ENCODE measurements around the gene DBX1. TPM values are rescaled to one million over a fixed set of nuclear protein-coding genes. Genes with fewer than 3 reads are reported as not detected.

The DBX1 gene
- total RNA-seq, 3 donors from 2014 or later (not counting 1 experiment from before 2014, with no cell fraction given): not detected

GRCh38 chr11:20161230-20161918 lies 1.1 kb upstream of the DBX1 start:
- peaks cover 2% of the 10 kb centered on the region for H3K9me3 ChIP-seq (ENCODE audit: control insufficient read depth, insufficient read depth, low read length)

DNA sequence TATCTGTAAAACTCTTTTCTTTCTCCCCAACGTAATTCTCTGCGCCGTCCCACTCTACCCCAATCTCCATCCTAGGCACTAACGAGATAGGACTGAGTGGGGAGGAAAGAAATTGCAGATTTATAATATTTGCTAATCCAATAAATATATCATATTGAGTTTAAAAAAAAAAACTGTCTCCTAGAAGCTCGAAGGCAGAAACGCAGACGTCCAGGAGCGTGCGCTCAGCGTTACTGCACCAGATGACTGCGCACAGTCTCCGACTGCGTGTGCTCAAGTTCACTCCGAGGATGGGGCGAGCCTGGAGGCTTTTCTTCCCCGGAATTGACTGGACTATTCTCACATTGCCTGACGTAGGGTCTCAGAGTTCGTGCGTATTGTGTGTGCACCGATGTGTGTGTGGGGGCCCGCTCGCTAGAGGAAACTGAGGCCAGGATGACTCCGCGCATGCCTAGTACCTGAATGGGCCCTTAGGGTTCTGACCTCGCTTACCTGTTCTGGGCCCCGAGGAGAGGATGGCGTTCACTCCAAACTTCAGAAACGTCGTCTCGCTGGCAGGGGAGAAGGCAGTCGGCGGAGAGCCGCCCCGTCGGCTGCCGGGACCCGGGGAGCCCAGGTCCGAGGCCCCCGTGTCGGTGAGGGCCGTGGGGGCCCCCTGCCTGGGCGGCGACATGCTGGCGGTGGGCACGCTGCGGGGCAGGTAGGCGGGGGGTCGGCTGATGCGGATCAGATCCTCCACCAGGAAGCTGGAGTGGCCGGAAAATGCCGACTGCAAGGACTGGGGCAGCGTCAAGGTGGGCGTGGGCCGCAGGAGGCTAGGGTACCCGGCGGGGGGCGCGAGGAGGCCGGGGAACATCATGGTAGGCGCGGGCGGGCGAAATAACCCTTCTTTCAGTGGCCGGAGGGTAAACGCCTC lies 551 bp downstream of the DBX1 start:
- Mint-ChIP-seq H3K27ac (no peak overlapping the region), H3K27me3 (ENCODE audit: low read depth in 2 of 2) (peaks cover 81 to 86% of the 10 kb centered on the region in 2 donors), H3K9me3 (peaks cover 0 to 3% of the 10 kb centered on the region in 2 donors), H3K4me1 (peaks cover 37 to 42% of the 10 kb centered on the region in 2 donors), H3K4me3 (no peak overlapping the region), H3K36me3 (peaks cover 13% of the 10 kb centered on the region)
- no peak overlapping the region for H3K4me3 ChIP-seq (ENCODE audit: low read length)
- peaks cover 2% of the 10 kb centered on the region for H3K9me3 ChIP-seq (ENCODE audit: control insufficient read depth, insufficient read depth, low read length)
- 12% methylated on average over 61 of the region's 65 CpGs for WGBS (ENCODE audit: insufficient coverage)
- intact Hi-C loops (cut with micrococcal nuclease): no loop called here
- peaks cover 20% of the 10 kb centered on the region for H3K4me1 ChIP-seq (ENCODE audit: control insufficient read depth, insufficient read depth, low read length)
- no peak overlapping the region for H3K27ac ChIP-seq (ENCODE audit: low read length)
- peaks cover 79% of the 10 kb centered on the region for H3K27me3 ChIP-seq (ENCODE audit: control insufficient read depth, insufficient read depth, low read length)
- TF ChIP-seq, protein P1, sequence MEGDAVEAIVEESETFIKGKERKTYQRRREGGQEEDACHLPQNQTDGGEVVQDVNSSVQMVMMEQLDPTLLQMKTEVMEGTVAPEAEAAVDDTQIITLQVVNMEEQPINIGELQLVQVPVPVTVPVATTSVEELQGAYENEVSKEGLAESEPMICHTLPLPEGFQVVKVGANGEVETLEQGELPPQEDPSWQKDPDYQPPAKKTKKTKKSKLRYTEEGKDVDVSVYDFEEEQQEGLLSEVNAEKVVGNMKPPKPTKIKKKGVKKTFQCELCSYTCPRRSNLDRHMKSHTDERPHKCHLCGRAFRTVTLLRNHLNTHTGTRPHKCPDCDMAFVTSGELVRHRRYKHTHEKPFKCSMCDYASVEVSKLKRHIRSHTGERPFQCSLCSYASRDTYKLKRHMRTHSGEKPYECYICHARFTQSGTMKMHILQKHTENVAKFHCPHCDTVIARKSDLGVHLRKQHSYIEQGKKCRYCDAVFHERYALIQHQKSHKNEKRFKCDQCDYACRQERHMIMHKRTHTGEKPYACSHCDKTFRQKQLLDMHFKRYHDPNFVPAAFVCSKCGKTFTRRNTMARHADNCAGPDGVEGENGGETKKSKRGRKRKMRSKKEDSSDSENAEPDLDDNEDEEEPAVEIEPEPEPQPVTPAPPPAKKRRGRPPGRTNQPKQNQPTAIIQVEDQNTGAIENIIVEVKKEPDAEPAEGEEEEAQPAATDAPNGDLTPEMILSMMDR (IDR thresholded peaks at IDR 0.05): no peak
- H3K36me3 ChIP-seq (ENCODE audit: control insufficient read depth, insufficient read depth, low read length): no peaks in the 10 kb centered on the region
- DNase-seq: peak in 1 of 2 donors; percentile 12
- no peak for ATAC-seq

More at GRCh38 chr11:20161230-20161918, 1.1 kb upstream of the DBX1 start:
- intact Hi-C loops (cut with micrococcal nuclease): no loop called here
- peaks cover 77% of the 10 kb centered on the region for H3K27me3 ChIP-seq (ENCODE audit: control insufficient read depth, insufficient read depth, low read length)
- peaks cover 0 to 3% of the 10 kb centered on the region in 2 donors for H3K9me3 Mint-ChIP-seq
- H3K4me3 ChIP-seq (ENCODE audit: low read length): no peak overlapping the region
- peaks cover 15% of the 10 kb centered on the region for H3K4me1 ChIP-seq (ENCODE audit: control insufficient read depth, insufficient read depth, low read length)
- H3K4me1 Mint-ChIP-seq: peaks cover 28 to 30% of the 10 kb centered on the region in 2 donors
- H3K4me3 Mint-ChIP-seq: no peak overlapping the region
- peaks cover 13% of the 10 kb centered on the region for H3K36me3 Mint-ChIP-seq
- H3K27ac Mint-ChIP-seq: no peak overlapping the region
- no peak for ATAC-seq
- no peaks in the 10 kb centered on the region for H3K36me3 ChIP-seq (ENCODE audit: control insufficient read depth, insufficient read depth, low read length)
- WGBS (ENCODE audit: insufficient coverage): 7% methylated on average over 29 of the region's 29 CpGs
- H3K27me3 Mint-ChIP-seq (ENCODE audit: low read depth in 2 of 2): peaks cover 79 to 81% of the 10 kb centered on the region in 2 donors
- TF ChIP-seq, protein P1 (IDR thresholded peaks at IDR 0.05): no peak
- no peak overlapping the region for H3K27ac ChIP-seq (ENCODE audit: low read length)
- peak in 1 of 2 donors; percentile 15 for DNase-seq

- peaks cover 13% of the 10 kb centered on the region for H3K36me3 Mint-ChIP-seq
- no peak overlapping the region for H3K4me3 ChIP-seq (ENCODE audit: low read length)
- H3K4me1 Mint-ChIP-seq: peaks cover 37 to 42% of the 10 kb centered on the region in 2 donors
- peaks cover 75 to 88% of the 10 kb centered on the region in 2 donors for H3K27me3 Mint-ChIP-seq (ENCODE audit: low read depth in 2 of 2)
- ATAC-seq (no peak), DNase-seq (peak in 1 of 2 donors; percentile 16)
- H3K4me3 Mint-ChIP-seq: peak overlapping the region; percentile 40
- peaks cover 20% of the 10 kb centered on the region for H3K4me1 ChIP-seq (ENCODE audit: control insufficient read depth, insufficient read depth, low read length)
- peaks cover 0 to 3% of the 10 kb centered on the region in 2 donors for H3K9me3 Mint-ChIP-seq
- H3K9me3 ChIP-seq (ENCODE audit: control insufficient read depth, insufficient read depth, low read length): peaks cover 2% of the 10 kb centered on the region
- no peaks in the 10 kb centered on the region for H3K36me3 ChIP-seq (ENCODE audit: control insufficient read depth, insufficient read depth, low read length)
- WGBS (ENCODE audit: insufficient coverage): 16% methylated on average over 33 of the region's 33 CpGs
- intact Hi-C loops (cut with micrococcal nuclease): no loop called here
- H3K27ac ChIP-seq (ENCODE audit: low read length): no peak overlapping the region
- peak overlapping the region in 1 of 2 donors; percentile 32 for H3K27ac Mint-ChIP-seq
- TF ChIP-seq, protein P1 (IDR thresholded peaks at IDR 0.05): no peak
- peaks cover 78% of the 10 kb centered on the region for H3K27me3 ChIP-seq (ENCODE audit: control insufficient read depth, insufficient read depth, low read length)
These were observed 1.5 kb downstream of the DBX1 start for GRCh38 chr11:20158597-20159257.
